Activated naive CD8-positive, alpha-beta T cell treated with anti-CD3 and anti-CD28 coated beads for 36 hours (primary cell): Measurements from ENCODE around the gene NF1. TPM values are rescaled to one million over a fixed set of nuclear protein-coding genes. Genes with fewer than 3 reads are reported as not detected.
"Not testable (repeated sequence)": the region's sequence is repeated elsewhere in the genome, so short reads cannot be mapped to it uniquely, and the experiment has no call there.

Experiments
- DNase-seq: peaks from one replicate; pipeline ENCODE4 v3.0.0; 2021
- H3K27ac Mint-ChIP-seq: one replicate; pipeline ENCODE4 v1.8.0; 2022; ENCODE audit warnings: mild to moderate bottlenecking, moderate library complexity, mixed read lengths
- H3K27me3 Mint-ChIP-seq: one replicate; pipeline ENCODE4 v1.8.0; 2022; ENCODE audit warnings: mild to moderate bottlenecking, mixed read lengths
- H3K36me3 Mint-ChIP-seq: one replicate; pipeline ENCODE4 v1.8.0; 2021; ENCODE audit warnings: mild to moderate bottlenecking, mixed read lengths
- H3K4me1 Mint-ChIP-seq: one replicate; pipeline ENCODE4 v1.8.0; 2021; ENCODE audit warnings: mixed read lengths
- H3K4me3 Mint-ChIP-seq: one replicate; pipeline ENCODE4 v1.8.0; 2022; ENCODE audit warnings: mild to moderate bottlenecking, moderate library complexity, mixed read lengths
- H3K9me3 Mint-ChIP-seq: one replicate; pipeline ENCODE4 v1.8.0; 2022; ENCODE audit warnings: mixed read lengths
- total RNA-seq, 2 experiments: library from RNA; stranded (reverse); gene quantifications; one replicate each; pipeline ENCODE4 v1.2.3, GENCODE V29; 2021

Gene NF1
- total RNA-seq, 2 experiments from 2014 or later: 21.0 to 22.8 TPM

DNA sequence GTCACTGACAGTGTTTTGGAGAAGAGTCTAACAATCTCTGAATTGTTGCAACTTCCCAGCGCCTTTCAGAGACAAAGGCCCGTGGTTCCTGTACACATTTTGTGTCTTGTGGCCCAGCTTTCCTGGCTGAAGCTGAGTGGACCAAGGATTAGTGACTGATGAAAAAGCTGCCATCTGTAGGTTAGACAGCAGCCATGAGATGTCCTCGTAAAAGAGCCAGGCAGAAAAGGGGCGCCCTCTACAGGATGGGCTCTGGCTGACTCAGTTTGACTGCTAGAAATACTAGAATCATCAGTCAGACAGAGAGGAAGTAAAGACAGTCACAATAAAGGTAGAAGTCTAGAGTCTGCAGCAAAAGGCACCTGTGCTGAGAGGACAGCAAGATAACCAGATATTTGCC lies 26.5 kb upstream of the NF1 start:
- H3K27ac Mint-ChIP-seq: no peak overlapping the region
- no peaks in the 10 kb centered on the region for H3K4me1 Mint-ChIP-seq
- H3K27me3 Mint-ChIP-seq: no peaks in the 10 kb centered on the region
- H3K36me3 Mint-ChIP-seq: no peaks in the 10 kb centered on the region
- peak; percentile 55 for DNase-seq
- H3K9me3 Mint-ChIP-seq: no peaks in the 10 kb centered on the region
- no peak overlapping the region for H3K4me3 Mint-ChIP-seq

GRCh38 chr17:31072186-31072585 lies 22.6 kb upstream of the NF1 start:
- no peak for DNase-seq
- Mint-ChIP-seq H3K27me3 (no peaks in the 10 kb centered on the region), H3K4me1 (no peaks in the 10 kb centered on the region), H3K27ac (no peak overlapping the region), H3K4me3 (no peak overlapping the region), H3K9me3 (no peaks in the 10 kb centered on the region), H3K36me3 (no peaks in the 10 kb centered on the region)

GRCh38 chr17:31073411-31073810 lies 21.4 kb upstream of the NF1 start:
- Mint-ChIP-seq H3K4me3 (no peak overlapping the region), H3K27me3 (no peaks in the 10 kb centered on the region), H3K27ac (no peak overlapping the region)

GRCh38 chr17:31074772-31075555 lies 19.8 kb upstream of the NF1 start:
- Mint-ChIP-seq H3K9me3 (no peaks in the 10 kb centered on the region), H3K27ac (no peak overlapping the region), H3K4me3 (no peak overlapping the region), H3K27me3 (no peaks in the 10 kb centered on the region), H3K4me1 (no peaks in the 10 kb centered on the region), H3K36me3 (no peaks in the 10 kb centered on the region)
- no peak for DNase-seq

More at GRCh38 chr17:31073411-31073810, 21.4 kb upstream of the NF1 start:
- no peak for DNase-seq
- Mint-ChIP-seq H3K4me1 (no peaks in the 10 kb centered on the region), H3K9me3 (no peaks in the 10 kb centered on the region), H3K36me3 (no peaks in the 10 kb centered on the region)

GRCh38 chr17:31078290-31078689 lies 16.5 kb upstream of the NF1 start:
- no peaks in the 10 kb centered on the region for H3K36me3 Mint-ChIP-seq
- H3K4me3 Mint-ChIP-seq: no peak overlapping the region

DNA sequence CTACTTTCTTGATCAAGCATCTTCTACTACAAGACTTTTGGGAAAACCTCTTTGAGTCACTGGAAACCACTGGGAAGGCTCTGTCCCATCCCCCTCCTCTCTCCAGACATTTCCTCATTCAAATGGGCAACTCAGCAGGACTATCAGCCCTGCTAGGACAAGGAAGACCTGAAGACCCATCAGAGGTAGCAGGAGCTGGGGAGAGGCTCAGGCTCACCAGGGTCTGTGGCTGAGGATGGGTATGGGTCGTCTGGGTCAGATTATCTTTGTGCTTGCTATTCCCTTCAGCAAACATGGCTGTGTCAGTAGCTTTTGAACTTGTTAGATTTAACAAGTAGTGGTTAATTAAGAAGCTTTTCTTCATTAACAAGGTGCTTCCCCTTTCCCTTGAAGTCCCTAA lies 15.0 kb upstream of the NF1 start:
- H3K27me3 Mint-ChIP-seq: no peaks in the 10 kb centered on the region
- no peaks in the 10 kb centered on the region for H3K4me1 Mint-ChIP-seq
- no peak overlapping the region for H3K27ac Mint-ChIP-seq
- H3K4me3 Mint-ChIP-seq: no peak overlapping the region
- DNase-seq: no peak
- no peaks in the 10 kb centered on the region for H3K9me3 Mint-ChIP-seq
- H3K36me3 Mint-ChIP-seq: no peaks in the 10 kb centered on the region

More at GRCh38 chr17:31078290-31078689, 16.5 kb upstream of the NF1 start:
- H3K4me1 Mint-ChIP-seq: no peaks in the 10 kb centered on the region
- no peaks in the 10 kb centered on the region for H3K9me3 Mint-ChIP-seq
- no peak overlapping the region for H3K27ac Mint-ChIP-seq
- no peak for DNase-seq
- H3K27me3 Mint-ChIP-seq: no peaks in the 10 kb centered on the region

- no peak for DNase-seq
- Mint-ChIP-seq H3K27me3 (no peaks in the 10 kb centered on the region), H3K27ac (no peak overlapping the region), H3K4me3 (no peak overlapping the region), H3K36me3 (no peaks in the 10 kb centered on the region), H3K9me3 (no peaks in the 10 kb centered on the region), H3K4me1 (no peaks in the 10 kb centered on the region)
These were observed 9.2 kb upstream of the NF1 start for GRCh38 chr17:31085563-31085962.

- H3K36me3 Mint-ChIP-seq: no peaks in the 10 kb centered on the region
- no peaks in the 10 kb centered on the region for H3K27me3 Mint-ChIP-seq
- H3K4me1 Mint-ChIP-seq: no peaks in the 10 kb centered on the region
- H3K27ac Mint-ChIP-seq: no peak overlapping the region
- DNase-seq: no peak
- no peaks in the 10 kb centered on the region for H3K9me3 Mint-ChIP-seq
- H3K4me3 Mint-ChIP-seq: no peak overlapping the region
These were observed 5.3 kb upstream of the NF1 start for GRCh38 chr17:31089471-31089870.

DNA sequence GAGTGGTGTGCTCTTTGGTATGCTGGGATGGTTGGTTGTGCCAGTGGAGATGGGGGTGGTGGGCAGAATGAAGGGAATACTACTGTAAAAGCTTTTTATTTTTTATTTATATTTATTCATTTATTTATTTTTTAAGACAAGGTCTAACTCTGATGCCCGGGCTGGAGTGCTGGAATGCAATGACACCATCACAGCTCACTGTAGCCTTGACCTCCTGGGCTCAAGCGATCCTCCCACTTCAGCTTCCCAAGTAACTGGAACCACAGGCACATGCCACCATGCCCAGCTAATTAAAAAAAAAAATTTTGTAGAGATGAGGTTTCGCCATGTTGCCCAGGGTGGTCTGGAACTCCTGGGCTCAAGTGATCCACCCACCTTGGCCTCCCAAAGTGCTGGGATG lies 4.1 kb upstream of the NF1 start:
- not testable (repeated sequence) for H3K27me3 Mint-ChIP-seq, DNase-seq, H3K4me1 Mint-ChIP-seq, H3K9me3 Mint-ChIP-seq, H3K4me3 Mint-ChIP-seq, H3K27ac Mint-ChIP-seq, H3K36me3 Mint-ChIP-seq

DNA sequence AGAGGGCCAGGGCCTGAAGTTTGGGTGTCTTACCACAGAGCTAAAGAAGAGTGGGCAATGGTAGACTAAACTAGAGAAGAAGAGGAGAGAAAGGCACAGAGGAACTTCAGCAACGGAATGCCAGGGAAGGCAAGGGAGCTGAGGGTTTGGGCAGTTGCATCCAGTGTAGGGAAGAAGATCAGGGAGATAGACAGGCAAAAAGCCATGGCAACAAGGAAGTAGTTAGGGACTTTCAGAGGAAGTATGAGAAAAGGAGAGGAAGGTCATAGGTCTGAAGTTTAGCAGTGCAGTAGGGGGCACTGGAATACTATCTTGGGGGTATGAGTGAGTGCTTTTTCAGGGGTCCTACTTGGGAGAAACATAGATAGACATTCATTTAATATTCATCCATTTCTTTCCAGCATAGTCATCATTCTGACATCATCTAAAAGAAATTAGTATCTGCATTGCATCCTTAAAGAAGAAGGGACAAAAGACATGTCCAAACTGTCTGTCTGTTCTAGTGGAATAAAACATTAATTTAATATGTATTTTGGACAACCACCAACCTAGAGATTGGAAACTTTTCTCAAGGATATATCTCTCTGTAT lies 2.2 kb upstream of the NF1 start:
- no peaks in the 10 kb centered on the region for H3K27me3 Mint-ChIP-seq
- no peaks in the 10 kb centered on the region for H3K36me3 Mint-ChIP-seq
- H3K9me3 Mint-ChIP-seq: no peaks in the 10 kb centered on the region
- DNase-seq: no peak
- peaks cover 11% of the 10 kb centered on the region for H3K4me1 Mint-ChIP-seq
- H3K27ac Mint-ChIP-seq: no peak overlapping the region
- no peak overlapping the region for H3K4me3 Mint-ChIP-seq

DNA sequence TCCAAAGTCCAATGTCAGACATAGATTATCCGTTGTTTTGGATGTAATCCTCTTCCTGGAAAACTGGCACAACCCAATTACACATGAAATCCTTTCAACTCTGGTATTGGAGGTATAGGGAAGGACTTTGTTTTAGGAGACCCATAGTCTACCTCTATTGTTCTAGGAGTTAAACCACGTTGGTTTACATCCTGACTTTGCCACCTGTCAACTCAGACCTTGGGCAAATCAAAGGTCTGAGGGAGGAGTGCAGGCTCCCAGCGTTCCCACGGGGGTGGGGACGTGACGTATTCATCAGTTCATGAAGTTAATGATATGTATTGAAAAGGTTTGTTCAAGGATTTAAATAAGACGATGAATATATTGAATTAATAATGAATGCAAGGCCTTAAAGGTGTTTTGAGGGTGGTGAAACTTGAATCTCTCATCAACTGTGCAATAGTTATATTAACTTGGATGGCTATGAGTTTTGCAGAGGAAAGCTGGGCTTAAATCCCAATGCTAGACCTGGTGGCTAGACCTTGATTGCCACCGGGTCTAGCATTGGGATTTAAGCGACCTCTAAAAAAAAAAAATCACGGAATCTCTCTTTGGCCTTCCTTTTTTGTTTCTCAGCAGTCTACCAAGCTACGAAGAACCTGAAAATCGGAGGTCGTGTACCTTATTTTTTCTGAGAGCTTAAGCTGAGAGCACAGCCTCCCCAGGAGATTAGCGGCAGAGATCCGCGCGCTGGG lies 744 bp upstream of the NF1 start:
- peak overlapping the region; percentile 93 for H3K4me3 Mint-ChIP-seq
- no peak for DNase-seq
- no peaks in the 10 kb centered on the region for H3K36me3 Mint-ChIP-seq
- H3K27me3 Mint-ChIP-seq: no peaks in the 10 kb centered on the region
- peak overlapping the region; percentile 59 for H3K27ac Mint-ChIP-seq
- H3K9me3 Mint-ChIP-seq: no peaks in the 10 kb centered on the region
- peaks cover 11% of the 10 kb centered on the region for H3K4me1 Mint-ChIP-seq

DNA sequence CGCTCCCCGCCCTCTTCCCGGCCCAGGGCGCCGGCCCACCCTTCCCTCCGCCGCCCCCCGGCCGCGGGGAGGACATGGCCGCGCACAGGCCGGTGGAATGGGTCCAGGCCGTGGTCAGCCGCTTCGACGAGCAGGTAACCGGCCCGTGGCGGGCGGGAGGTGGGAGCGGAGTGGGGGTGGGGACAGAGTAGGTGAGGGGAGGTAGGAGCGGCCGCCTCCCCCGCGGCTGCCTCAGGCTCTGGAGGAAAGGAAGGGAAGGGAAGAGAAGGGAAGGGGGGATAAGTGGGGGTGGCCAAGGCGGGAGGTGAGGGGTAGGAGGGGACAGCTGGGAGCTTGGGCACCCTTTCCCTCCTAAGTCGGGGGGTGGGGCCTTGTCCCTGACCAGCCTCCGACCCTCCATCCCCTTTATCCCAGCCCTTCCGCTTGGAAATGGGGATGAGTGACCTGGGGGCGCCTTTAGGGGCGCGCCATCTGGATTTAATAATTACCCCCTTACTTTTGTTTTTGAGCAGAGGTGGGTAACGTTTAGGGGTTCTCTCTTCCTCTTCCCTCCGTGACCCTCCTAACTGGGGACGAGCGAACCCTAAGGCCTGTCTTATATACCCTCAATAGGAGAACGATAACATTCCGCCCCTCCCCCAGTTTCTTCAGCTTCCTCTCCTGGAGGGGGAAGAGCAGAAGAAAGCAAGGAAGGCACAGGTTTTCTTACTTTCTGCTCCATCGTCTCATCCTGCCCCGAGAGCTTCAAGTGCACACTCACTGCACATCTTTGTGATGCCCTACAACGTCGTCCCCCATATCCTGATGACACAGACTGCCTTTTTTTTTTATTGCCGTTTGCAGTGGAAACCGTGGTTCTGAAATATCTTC lies 694 bp downstream of the NF1 start:
- peak; percentile 26 for DNase-seq
- H3K4me1 Mint-ChIP-seq: peaks cover 11% of the 10 kb centered on the region
- peak overlapping the region; percentile 93 for H3K4me3 Mint-ChIP-seq
- H3K36me3 Mint-ChIP-seq: no peaks in the 10 kb centered on the region
- H3K27ac Mint-ChIP-seq: peak overlapping the region; percentile 83
- H3K9me3 Mint-ChIP-seq: no peaks in the 10 kb centered on the region
- no peaks in the 10 kb centered on the region for H3K27me3 Mint-ChIP-seq

DNA sequence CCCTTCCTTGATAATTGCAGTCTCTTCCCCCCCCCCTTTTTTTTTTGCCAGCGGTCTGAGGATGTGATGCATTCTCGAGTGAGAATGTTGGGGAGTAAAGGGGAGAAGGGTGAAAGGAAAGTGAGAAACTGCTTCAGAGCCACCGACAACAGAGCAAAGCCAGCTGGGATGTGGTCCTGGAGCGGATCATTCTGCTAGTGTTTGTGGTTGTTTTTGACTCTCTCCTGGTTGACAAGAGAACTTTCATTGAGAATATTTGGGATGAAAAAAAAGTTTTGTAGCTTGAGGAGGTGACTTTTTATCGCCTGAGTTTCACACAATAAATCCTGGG lies 1.3 kb downstream of the NF1 start:
- Mint-ChIP-seq H3K4me3 (peak overlapping the region; percentile 93), H3K27ac (peak overlapping the region; percentile 83)

GRCh38 chr17:31099016-31099415 lies 4.2 kb downstream of the NF1 start:
- H3K4me3 Mint-ChIP-seq: no peak overlapping the region
- H3K4me1 Mint-ChIP-seq: peaks cover 11% of the 10 kb centered on the region
- no peak for DNase-seq
- no peaks in the 10 kb centered on the region for H3K36me3 Mint-ChIP-seq
- H3K9me3 Mint-ChIP-seq: no peaks in the 10 kb centered on the region
- no peak overlapping the region for H3K27ac Mint-ChIP-seq
- no peaks in the 10 kb centered on the region for H3K27me3 Mint-ChIP-seq

More for the DNA sequence above, 1.3 kb downstream of the NF1 start:
- H3K36me3 Mint-ChIP-seq: no peaks in the 10 kb centered on the region
- no peak for DNase-seq
- no peaks in the 10 kb centered on the region for H3K9me3 Mint-ChIP-seq
- peaks cover 11% of the 10 kb centered on the region for H3K4me1 Mint-ChIP-seq
- H3K27me3 Mint-ChIP-seq: no peaks in the 10 kb centered on the region
